ENCODE data around the gene AADAC. TPM values are rescaled to one million over a fixed set of nuclear protein-coding genes. Genes with fewer than 3 reads are reported as not detected.

The AADAC gene
- total and polyA plus RNA-seq, 3 experiments from 2014 or later: not detected

DNA sequence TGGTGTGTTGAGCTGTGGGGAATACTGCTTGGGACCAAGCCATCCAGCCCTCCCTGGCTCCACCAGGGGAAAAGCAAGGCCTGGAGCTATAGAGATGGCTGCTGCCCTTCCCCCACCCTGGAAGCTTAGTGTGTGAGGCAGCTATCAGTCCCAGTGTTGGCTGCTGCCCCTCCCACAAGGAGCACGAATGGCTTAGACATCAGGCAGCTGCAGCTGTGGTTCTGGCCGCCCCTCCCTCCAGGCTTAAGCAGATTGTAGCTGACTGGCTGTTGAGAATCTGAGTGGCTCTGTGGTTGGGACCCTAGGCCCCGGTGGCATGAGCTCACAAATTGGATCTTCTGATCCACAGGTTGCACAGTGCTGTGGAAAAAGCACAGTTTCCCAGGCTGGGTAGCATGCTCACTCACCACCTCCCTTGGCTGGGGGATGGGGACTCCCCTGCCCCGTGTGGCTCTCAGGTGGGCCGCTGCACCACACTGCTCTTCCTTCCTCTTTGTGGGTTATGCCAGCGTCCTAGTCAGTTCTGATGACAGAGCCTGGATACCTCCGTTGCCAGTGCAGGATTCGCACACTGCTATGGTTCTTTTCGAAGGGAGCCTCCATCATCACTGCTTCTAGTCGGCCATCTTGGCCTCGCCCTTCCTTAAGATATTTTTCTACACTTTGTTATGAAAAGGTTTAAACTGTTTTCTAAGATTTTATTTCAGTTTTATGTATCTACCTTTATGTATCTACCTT, 38.3 kb downstream of the AADAC start:
- CTCF ChIA-PET: no interaction called here
- peaks cover 0 to 9% (median 8%) of the 10 kb centered on the region in 3 donors for H3K36me3 Mint-ChIP-seq
- no peaks in the 10 kb centered on the region for H3K36me3 ChIP-seq (ENCODE audit: insufficient read depth, low read length)

DNA sequence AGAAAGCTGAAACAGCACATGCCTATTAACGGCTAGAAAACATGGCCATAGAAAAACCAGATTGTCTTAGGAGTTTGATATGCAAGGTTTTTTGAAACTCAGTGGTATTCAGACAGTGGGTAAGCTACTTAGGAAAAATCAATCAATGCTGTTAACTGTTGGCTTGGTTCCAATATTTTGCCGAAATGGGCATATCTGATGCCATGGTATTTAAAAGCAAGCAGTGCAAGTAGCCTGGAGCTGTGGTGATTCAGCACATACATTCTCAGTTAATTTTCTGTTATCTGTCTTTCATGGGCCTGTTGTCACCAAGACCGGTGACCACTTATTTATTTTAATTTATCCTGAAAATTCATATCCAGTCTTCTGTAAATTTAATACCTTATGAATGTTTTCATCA, 42.2 kb downstream of the AADAC start:
- no peak overlapping the region for H3K27ac ChIP-seq (ENCODE audit: low read depth, low read length)
- H3K27ac Mint-ChIP-seq: no peak overlapping the region
- H3K27me3 ChIP-seq (ENCODE audit: insufficient read depth, low read length, poor library complexity, severe bottlenecking): no peaks in the 10 kb centered on the region
- no peak overlapping the region for H3K4me3 Mint-ChIP-seq
- POLR2A ChIA-PET: no interaction called here
- H3K36me3 ChIP-seq (ENCODE audit: insufficient read depth, low read length): no peaks in the 10 kb centered on the region
- peaks cover 0 to 4% (median under 1%) of the 10 kb centered on the region in 5 donors for H3K9me3 Mint-ChIP-seq
- no peak overlapping the region for H3K4me3 ChIP-seq (ENCODE audit: low read length)
- no peaks in the 10 kb centered on the region for H3K4me1 Mint-ChIP-seq
- peaks cover 7 to 30% of the 10 kb centered on the region in 2 donors for H3K27me3 Mint-ChIP-seq
- CTCF ChIA-PET: no interaction called here
- no peak for DNase-seq
- peaks cover 0 to 3% (median 0%) of the 10 kb centered on the region in 3 donors for H3K36me3 Mint-ChIP-seq
- H3K4me1 ChIP-seq (ENCODE audit: insufficient read depth, low read length): no peaks in the 10 kb centered on the region
- no peaks in the 10 kb centered on the region for H3K9me3 ChIP-seq (ENCODE audit: low read length)

More for the DNA sequence above, 38.3 kb downstream of the AADAC start:
- H3K27me3 ChIP-seq (ENCODE audit: insufficient read depth, low read length, poor library complexity, severe bottlenecking): no peaks in the 10 kb centered on the region
- H3K4me1 ChIP-seq (ENCODE audit: insufficient read depth, low read length): no peaks in the 10 kb centered on the region
- Mint-ChIP-seq H3K4me3 (no peak overlapping the region), H3K27ac (no peak overlapping the region), H3K27me3 (peaks cover 18 to 32% of the 10 kb centered on the region in 2 donors), H3K9me3 (peaks cover 3 to 16% (median 11%) of the 10 kb centered on the region in 5 donors), H3K4me1 (no peaks in the 10 kb centered on the region)
- no peak overlapping the region for H3K4me3 ChIP-seq (ENCODE audit: low read length)
- H3K27ac ChIP-seq (ENCODE audit: low read depth, low read length): no peak overlapping the region
- POLR2A ChIA-PET: no interaction called here
- H3K9me3 ChIP-seq (ENCODE audit: low read length): no peaks in the 10 kb centered on the region
- DNase-seq: no peak

DNA sequence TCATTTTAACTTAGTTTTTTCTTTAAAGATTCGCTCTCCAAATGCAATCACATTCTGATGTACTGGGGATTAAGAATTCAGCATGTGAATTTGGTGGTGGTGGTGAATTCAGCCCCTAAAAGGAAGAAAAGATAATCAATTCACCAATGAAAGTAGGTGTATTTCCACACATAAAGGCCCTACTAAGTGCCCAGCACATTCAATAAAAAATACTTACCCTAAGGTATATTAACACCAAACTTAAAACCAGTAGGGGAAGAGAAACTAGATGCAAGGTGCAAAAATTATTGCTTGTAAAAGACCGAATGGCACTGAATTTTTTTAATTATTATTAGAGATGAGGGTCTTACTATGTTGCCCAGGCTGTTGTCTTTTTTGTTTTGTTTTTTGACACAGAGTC, 42.7 kb downstream of the AADAC start:
- H3K4me3 Mint-ChIP-seq: no peak overlapping the region
- no peaks in the 10 kb centered on the region for H3K4me1 Mint-ChIP-seq
- Histone ChIP-seq H3K36me3 (ENCODE audit: insufficient read depth, low read length) (no peaks in the 10 kb centered on the region), H3K4me1 (ENCODE audit: insufficient read depth, low read length) (no peaks in the 10 kb centered on the region), H3K27ac (ENCODE audit: low read depth, low read length) (no peak overlapping the region), H3K9me3 (ENCODE audit: low read length) (no peaks in the 10 kb centered on the region), H3K27me3 (ENCODE audit: insufficient read depth, low read length, poor library complexity, severe bottlenecking) (no peaks in the 10 kb centered on the region), H3K4me3 (ENCODE audit: low read length) (no peak overlapping the region)
- CTCF ChIA-PET: no interaction called here
- peaks cover 0 to under 1% (median 0%) of the 10 kb centered on the region in 5 donors for H3K9me3 Mint-ChIP-seq
- H3K27ac Mint-ChIP-seq: no peak overlapping the region
- POLR2A ChIA-PET: no interaction called here
- DNase-seq: no peak
- peaks cover 7 to 30% of the 10 kb centered on the region in 2 donors for H3K27me3 Mint-ChIP-seq
- H3K36me3 Mint-ChIP-seq: no peaks in the 10 kb centered on the region

DNA sequence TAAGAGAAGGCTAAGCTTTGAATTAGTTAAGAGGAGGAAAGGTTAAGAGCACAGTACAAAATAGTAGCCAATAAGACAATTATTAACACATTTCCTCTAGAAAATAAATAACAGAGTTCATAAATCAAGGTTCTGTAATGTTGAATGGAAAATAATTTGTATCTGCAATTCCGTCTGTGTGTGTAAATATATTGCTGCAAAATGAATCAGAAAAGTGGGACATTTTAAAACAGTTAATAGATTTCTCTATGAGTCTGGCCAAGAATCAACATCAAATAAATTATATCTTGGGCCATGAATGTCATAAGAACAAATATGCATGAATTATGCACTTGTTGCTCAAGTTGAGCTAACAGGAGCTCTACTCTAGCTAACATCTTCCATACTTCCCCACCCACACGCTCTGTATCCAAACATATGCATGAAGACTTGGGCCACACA, 45.3 kb downstream of the AADAC start:
- no peaks in the 10 kb centered on the region for H3K9me3 Mint-ChIP-seq

DNA sequence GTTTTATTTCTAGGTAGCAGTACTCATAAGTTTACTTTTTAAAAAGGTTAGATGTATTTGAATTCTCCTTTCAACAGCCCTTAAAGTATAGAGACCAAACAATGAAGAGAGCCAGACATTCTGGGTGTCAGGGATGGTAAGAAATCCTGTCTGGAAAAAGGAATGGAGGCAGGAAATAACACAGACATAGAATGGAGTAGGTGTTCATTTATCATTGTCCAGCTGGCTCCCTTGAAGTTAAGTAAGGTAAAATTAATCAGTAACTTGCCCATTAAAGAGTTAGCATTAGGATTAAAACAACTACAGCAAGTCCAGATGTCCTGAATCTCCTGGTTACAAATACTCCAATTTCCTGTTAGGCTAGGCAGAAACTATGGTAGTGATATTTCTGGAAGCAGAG, 46.0 kb downstream of the AADAC start:
- ChIA-PET CTCF (no interaction called here), POLR2A (no interaction called here)

More for the DNA sequence above, 45.3 kb downstream of the AADAC start:
- CTCF ChIA-PET: no interaction called here
- no peaks in the 10 kb centered on the region for H3K36me3 ChIP-seq (ENCODE audit: insufficient read depth, low read length)
- no peak overlapping the region for H3K4me3 Mint-ChIP-seq
- POLR2A ChIA-PET: no interaction called here
- H3K4me1 Mint-ChIP-seq: no peaks in the 10 kb centered on the region
- no peak for DNase-seq
- H3K4me3 ChIP-seq (ENCODE audit: low read length): no peak overlapping the region
- no peaks in the 10 kb centered on the region for H3K9me3 ChIP-seq (ENCODE audit: low read length)
- H3K27me3 ChIP-seq (ENCODE audit: insufficient read depth, low read length, poor library complexity, severe bottlenecking): no peaks in the 10 kb centered on the region
- no peaks in the 10 kb centered on the region for H3K36me3 Mint-ChIP-seq
- H3K27ac ChIP-seq (ENCODE audit: low read depth, low read length): no peak overlapping the region
- H3K27me3 Mint-ChIP-seq: peaks cover 2 to 24% of the 10 kb centered on the region in 2 donors
- H3K27ac Mint-ChIP-seq: no peak overlapping the region
- H3K4me1 ChIP-seq (ENCODE audit: insufficient read depth, low read length): no peaks in the 10 kb centered on the region

DNA sequence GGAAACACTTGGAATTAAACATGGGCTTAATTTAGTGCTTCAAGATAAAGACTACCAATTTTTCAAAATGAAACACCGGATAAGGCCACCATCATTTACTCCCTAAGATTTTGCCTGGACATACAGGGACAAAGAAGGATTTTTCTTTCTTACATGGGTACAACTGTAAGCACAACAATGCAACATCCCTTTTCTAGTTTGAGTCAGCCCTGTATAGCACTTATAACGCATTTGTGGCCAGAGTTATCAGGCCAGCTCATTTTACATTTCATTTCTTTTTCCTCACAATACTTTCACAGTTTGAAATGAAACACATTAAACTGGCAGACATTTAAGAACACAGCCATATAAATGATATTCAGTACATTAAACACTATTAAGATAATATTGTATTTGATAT, 49.7 kb downstream of the AADAC start:
- Histone ChIP-seq H3K4me1 (ENCODE audit: insufficient read depth, low read length) (no peaks in the 10 kb centered on the region), H3K27me3 (ENCODE audit: insufficient read depth, low read length, poor library complexity, severe bottlenecking) (no peaks in the 10 kb centered on the region), H3K36me3 (ENCODE audit: insufficient read depth, low read length) (no peaks in the 10 kb centered on the region), H3K4me3 (ENCODE audit: low read length) (no peak overlapping the region), H3K9me3 (ENCODE audit: low read length) (no peaks in the 10 kb centered on the region), H3K27ac (ENCODE audit: low read depth, low read length) (no peak overlapping the region)
- Mint-ChIP-seq H3K27me3 (no peaks in the 10 kb centered on the region), H3K9me3 (no peaks in the 10 kb centered on the region), H3K36me3 (no peaks in the 10 kb centered on the region), H3K27ac (no peak overlapping the region), H3K4me1 (no peaks in the 10 kb centered on the region), H3K4me3 (no peak overlapping the region)
- no peak for DNase-seq
- CTCF ChIA-PET: no interaction called here
- POLR2A ChIA-PET: no interaction called here

More for the DNA sequence above, 46.0 kb downstream of the AADAC start:
- H3K36me3 ChIP-seq (ENCODE audit: insufficient read depth, low read length): no peaks in the 10 kb centered on the region
- no peak for DNase-seq
- Mint-ChIP-seq H3K4me1 (no peaks in the 10 kb centered on the region), H3K36me3 (no peaks in the 10 kb centered on the region), H3K4me3 (no peak overlapping the region), H3K27me3 (peaks cover 2 to 18% of the 10 kb centered on the region in 2 donors), H3K9me3 (no peaks in the 10 kb centered on the region), H3K27ac (no peak overlapping the region)
- H3K9me3 ChIP-seq (ENCODE audit: low read length): no peaks in the 10 kb centered on the region
- no peaks in the 10 kb centered on the region for H3K4me1 ChIP-seq (ENCODE audit: insufficient read depth, low read length)
- H3K27me3 ChIP-seq (ENCODE audit: insufficient read depth, low read length, poor library complexity, severe bottlenecking): no peaks in the 10 kb centered on the region
- H3K4me3 ChIP-seq (ENCODE audit: low read length): no peak overlapping the region
- no peak overlapping the region for H3K27ac ChIP-seq (ENCODE audit: low read depth, low read length)

DNA sequence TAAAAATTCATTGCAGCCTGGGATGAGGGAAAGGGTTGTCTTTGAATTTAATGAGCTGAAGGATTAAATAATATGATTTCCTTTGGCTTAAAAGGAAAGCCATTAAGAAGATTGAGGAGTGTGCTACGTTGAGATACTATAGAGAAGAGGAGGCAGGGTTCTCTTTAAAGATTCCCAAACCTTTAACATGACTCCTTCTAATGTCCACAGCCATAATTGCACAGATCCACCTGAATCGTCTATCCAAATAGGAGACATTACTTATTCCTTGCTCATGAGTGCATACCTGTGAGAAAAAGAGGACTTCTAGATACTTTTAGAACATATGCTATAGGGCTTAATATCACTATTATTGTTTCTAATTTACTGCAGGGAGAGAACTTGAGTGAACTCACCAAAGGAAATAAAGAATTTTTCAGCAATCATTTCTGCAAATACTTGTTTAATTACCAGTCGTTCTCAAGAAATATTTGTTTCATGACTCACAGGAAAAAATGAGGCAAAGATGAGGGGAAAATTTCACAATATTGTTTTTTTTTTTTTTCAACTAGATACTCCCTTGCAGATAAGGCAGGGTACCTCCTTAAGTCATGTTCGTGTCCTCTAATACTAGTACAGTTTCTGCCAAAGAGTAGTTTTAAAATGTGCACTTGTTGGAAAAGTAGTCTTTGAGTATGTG, 50.6 kb downstream of the AADAC start:
- Mint-ChIP-seq H3K27ac (no peak overlapping the region), H3K36me3 (no peaks in the 10 kb centered on the region), H3K4me3 (no peak overlapping the region), H3K4me1 (no peaks in the 10 kb centered on the region), H3K9me3 (no peaks in the 10 kb centered on the region), H3K27me3 (no peaks in the 10 kb centered on the region)
- H3K27me3 ChIP-seq (ENCODE audit: insufficient read depth, low read length, poor library complexity, severe bottlenecking): no peaks in the 10 kb centered on the region
- ChIA-PET CTCF (no interaction called here), POLR2A (no interaction called here)
- no peaks in the 10 kb centered on the region for H3K36me3 ChIP-seq (ENCODE audit: insufficient read depth, low read length)
- DNase-seq: no peak
- no peaks in the 10 kb centered on the region for H3K9me3 ChIP-seq (ENCODE audit: low read length)
- no peak overlapping the region for H3K27ac ChIP-seq (ENCODE audit: low read depth, low read length)
- no peaks in the 10 kb centered on the region for H3K4me1 ChIP-seq (ENCODE audit: insufficient read depth, low read length)
- no peak overlapping the region for H3K4me3 ChIP-seq (ENCODE audit: low read length)

DNA sequence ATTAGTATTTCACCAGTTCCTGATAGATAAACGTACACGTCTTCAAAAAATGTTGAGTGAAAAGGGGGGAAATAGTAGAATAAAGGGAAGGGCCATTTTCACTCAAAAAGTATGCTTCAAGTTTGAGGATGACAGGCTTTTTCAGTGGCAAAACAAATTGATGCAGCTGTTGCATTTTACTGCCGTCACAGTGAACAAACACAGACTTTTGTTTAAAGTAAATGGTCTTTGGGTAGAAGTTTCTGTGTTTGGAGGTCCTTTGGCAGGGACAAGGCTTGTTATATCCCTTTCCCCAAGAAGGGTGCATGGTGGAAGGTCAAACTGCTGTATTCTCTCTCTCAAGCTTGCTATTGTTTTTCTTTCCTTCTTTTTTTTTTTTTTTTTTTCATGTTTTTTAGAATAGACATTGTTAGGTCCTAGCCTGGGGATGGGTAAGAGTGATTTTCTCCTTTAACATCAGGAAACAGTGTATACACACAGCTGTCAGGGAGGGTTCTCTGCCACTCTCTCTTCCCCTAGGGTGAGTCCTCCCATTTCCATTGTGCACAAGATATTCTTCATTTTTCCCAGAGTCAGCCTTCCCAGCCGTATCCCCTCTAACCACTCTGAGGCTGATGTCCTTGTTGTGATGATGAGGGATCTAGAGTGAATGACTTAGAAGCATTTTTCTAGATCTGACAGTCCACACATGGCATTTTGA, 52.9 kb downstream of the AADAC start:
- H3K27me3 Mint-ChIP-seq: peaks cover 0 to 4% of the 10 kb centered on the region in 2 donors

More for the DNA sequence above, 52.9 kb downstream of the AADAC start:
- H3K27me3 ChIP-seq (ENCODE audit: insufficient read depth, low read length, poor library complexity, severe bottlenecking): no peaks in the 10 kb centered on the region
- Mint-ChIP-seq H3K9me3 (no peaks in the 10 kb centered on the region), H3K4me3 (no peak overlapping the region), H3K4me1 (peaks cover 3 to 6% (median 5%) of the 10 kb centered on the region in 3 donors), H3K36me3 (no peaks in the 10 kb centered on the region), H3K27ac (peak overlapping the region in 1 of 8 donors; percentile 16)
- CTCF ChIA-PET: no interaction called here
- H3K27ac ChIP-seq (ENCODE audit: low read depth, low read length): no peak overlapping the region
- no peaks in the 10 kb centered on the region for H3K36me3 ChIP-seq (ENCODE audit: insufficient read depth, low read length)
- H3K4me3 ChIP-seq (ENCODE audit: low read length): no peak overlapping the region
- no peaks in the 10 kb centered on the region for H3K9me3 ChIP-seq (ENCODE audit: low read length)
- DNase-seq: no peak
- no peaks in the 10 kb centered on the region for H3K4me1 ChIP-seq (ENCODE audit: insufficient read depth, low read length)
- POLR2A ChIA-PET: no interaction called here
